ENCODE measurements around the gene RAB8A. TPM values are rescaled to one million over a fixed set of nuclear protein-coding genes. Genes with fewer than 3 reads are reported as not detected.

RAB8A gene
- total RNA-seq, 4 donors from 2014 or later: 8.3 to 12.1 (median 9.2) TPM

DNA sequence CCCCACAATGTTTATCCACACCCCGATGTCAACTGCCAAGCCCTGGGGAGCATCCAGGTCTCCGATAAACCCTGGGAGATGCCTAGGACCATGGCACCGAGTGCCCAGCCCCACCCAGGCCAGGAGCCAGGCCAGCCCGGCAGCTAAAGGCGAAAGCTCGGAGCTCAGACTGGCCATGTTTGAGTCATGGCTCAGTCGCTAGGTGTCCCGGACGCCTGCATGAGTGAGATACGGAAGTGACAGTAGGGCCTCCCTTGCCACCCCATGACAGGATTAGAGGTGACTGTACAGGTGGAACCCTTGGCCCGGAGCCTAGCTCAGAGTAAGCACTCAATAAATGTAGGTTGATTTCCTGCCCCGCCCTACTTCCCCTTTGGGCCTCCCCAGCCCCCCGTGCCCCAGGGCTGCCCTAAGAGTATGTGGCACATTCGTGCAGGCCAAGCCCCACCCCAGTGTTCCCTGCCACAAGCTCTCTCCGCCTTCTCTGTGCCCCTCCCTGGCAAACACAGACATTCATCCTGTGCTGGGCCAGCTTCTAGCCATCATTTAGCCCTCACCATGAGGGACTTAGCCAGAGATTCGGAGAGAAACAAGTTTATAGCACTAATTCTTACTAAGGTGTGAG, 41.2 kb upstream of the RAB8A start:
- Histone ChIP-seq H3K4me1 (peaks cover 0 to 8% of the 10 kb centered on the region in 2 donors), H3K4me3 (no peak overlapping the region), H3K36me3 (no peaks in the 10 kb centered on the region), H3K27ac (peak overlapping the region; percentile 52 to 76 (median 71)), H3K9me3 (no peaks in the 10 kb centered on the region), H3K27me3 (peaks cover 0 to 5% (median under 1%) of the 10 kb centered on the region in 3 donors)
- intact Hi-C loops (cut with DNase I; ENCODE audit: low total_unique reads) (no loop called here), in situ Hi-C loops (cut with MboI; ENCODE audit: low sequenced_read_pairs in 4 of 4) (no loop called here)
- TF ChIP-seq, protein P1, sequence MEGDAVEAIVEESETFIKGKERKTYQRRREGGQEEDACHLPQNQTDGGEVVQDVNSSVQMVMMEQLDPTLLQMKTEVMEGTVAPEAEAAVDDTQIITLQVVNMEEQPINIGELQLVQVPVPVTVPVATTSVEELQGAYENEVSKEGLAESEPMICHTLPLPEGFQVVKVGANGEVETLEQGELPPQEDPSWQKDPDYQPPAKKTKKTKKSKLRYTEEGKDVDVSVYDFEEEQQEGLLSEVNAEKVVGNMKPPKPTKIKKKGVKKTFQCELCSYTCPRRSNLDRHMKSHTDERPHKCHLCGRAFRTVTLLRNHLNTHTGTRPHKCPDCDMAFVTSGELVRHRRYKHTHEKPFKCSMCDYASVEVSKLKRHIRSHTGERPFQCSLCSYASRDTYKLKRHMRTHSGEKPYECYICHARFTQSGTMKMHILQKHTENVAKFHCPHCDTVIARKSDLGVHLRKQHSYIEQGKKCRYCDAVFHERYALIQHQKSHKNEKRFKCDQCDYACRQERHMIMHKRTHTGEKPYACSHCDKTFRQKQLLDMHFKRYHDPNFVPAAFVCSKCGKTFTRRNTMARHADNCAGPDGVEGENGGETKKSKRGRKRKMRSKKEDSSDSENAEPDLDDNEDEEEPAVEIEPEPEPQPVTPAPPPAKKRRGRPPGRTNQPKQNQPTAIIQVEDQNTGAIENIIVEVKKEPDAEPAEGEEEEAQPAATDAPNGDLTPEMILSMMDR (IDR thresholded peaks at IDR 0.05 in 4 of 5, conservative IDR thresholded peaks at IDR 0.05 in 1 of 5): no peak
- no peak for TF ChIP-seq POLR2A (IDR thresholded peaks at IDR 0.05)
- ATAC-seq: peak; percentile 26 to 37
- DNase-seq: peak in 1 of 2 donors; percentile 45

DNA sequence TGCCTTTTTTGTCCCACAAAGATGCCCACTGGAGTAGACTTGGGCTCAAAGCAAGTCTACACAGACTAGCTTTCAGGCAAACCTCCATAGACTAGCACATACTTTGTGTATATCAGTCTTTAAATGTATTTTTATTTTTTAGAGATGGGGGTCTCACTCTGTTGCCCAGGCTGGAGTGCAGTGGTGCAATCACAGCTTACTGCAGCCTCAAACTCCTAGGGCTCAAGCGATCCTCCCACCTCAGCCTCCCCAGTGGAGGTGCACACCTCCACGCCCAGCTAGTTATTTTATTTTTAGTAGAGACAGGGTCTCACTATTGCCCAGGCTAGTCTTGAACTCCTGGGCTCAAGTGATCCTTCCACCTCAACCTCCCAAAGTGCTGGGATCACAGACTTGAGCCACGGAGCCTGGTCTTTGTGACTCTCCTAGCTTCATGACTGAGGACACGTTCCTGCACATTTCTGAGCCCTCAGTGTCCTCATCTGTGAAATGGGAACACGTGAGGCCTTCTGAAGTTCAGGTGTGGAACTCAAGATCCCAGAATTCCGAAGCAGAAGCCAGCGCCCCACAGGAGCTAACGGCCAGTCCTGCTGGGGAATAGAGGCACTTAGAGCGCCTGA, 40.5 kb upstream of the RAB8A start:
- in situ Hi-C loops (cut with MboI; ENCODE audit: low sequenced_read_pairs in 4 of 4) (no loop called here), intact Hi-C loops (cut with DNase I; ENCODE audit: low total_unique reads) (no loop called here)
- ATAC-seq (no peak), DNase-seq (no peak)
- peak overlapping the region; percentile 52 to 76 (median 71) for H3K27ac ChIP-seq
- no peaks in the 10 kb centered on the region for H3K9me3 ChIP-seq
- no peak overlapping the region for H3K4me3 ChIP-seq
- no peaks in the 10 kb centered on the region for H3K36me3 ChIP-seq
- peaks cover 0 to 10% (median 7%) of the 10 kb centered on the region in 3 donors for H3K27me3 ChIP-seq
- TF ChIP-seq, protein P1 (IDR thresholded peaks at IDR 0.05 in 4 of 5, conservative IDR thresholded peaks at IDR 0.05 in 1 of 5): no peak
- no peak for TF ChIP-seq POLR2A (IDR thresholded peaks at IDR 0.05)
- peaks cover 0 to 8% of the 10 kb centered on the region in 2 donors for H3K4me1 ChIP-seq

DNA sequence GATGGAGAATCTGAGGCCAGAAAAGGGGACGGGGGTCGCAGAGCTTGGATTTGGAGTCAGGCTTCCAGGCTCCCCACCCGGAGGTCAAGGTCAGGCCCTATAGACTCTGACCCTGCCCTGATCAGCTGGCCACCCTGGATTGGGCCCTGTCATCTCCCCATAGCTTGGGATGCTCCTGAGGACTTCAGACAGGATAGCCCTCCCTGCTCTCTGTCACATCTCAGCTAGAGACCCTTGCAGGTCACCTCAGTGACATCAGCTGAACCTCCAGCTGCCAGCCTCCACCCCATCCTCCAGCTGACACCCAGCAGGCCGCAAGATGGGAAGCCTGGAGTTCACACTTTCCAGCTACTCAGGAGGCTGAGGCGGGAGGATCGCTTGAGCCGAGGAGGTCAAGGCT, 38.2 kb upstream of the RAB8A start:
- no peaks in the 10 kb centered on the region for H3K36me3 ChIP-seq
- H3K27me3 ChIP-seq: peaks cover 4 to 29% (median 16%) of the 10 kb centered on the region in 3 donors
- ATAC-seq (no peak), DNase-seq (no peak)
- TF ChIP-seq POLR2A (IDR thresholded peaks at IDR 0.05): no peak
- TF ChIP-seq, protein P1 (IDR thresholded peaks at IDR 0.05 in 4 of 5, conservative IDR thresholded peaks at IDR 0.05 in 1 of 5): no peak
- H3K27ac ChIP-seq: peak overlapping the region in 2 of 4 donors; percentile 7 to 76
- H3K9me3 ChIP-seq: no peaks in the 10 kb centered on the region
- H3K4me3 ChIP-seq: no peak overlapping the region
- intact Hi-C loops (cut with DNase I; ENCODE audit: low total_unique reads): no loop called here
- H3K4me1 ChIP-seq: peaks cover 0 to 14% of the 10 kb centered on the region in 2 donors
- in situ Hi-C loops (cut with MboI; ENCODE audit: low sequenced_read_pairs in 4 of 4): no loop called here

DNA sequence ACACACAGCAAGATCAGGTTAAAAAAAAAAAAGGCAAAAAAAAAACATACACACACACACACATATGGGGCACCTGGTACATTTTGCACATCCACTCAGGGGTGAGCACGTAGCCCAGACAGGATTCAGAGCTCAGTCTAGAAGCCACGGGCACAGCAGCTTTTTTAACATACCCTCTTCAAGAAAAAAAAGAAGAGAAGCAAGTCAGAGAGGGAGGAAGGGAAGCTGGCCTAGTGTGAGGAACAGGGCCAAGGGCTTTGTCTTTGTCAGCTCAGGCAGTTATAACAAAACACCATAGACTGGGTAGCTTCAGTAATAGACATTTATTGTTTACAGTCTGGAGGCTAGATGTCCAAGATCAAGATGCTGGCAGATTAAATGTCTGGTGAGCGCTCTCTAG, 37.7 kb upstream of the RAB8A start:
- H3K36me3 ChIP-seq: no peaks in the 10 kb centered on the region
- TF ChIP-seq, protein P1 (IDR thresholded peaks at IDR 0.05 in 4 of 5, conservative IDR thresholded peaks at IDR 0.05 in 1 of 5): no peak
- TF ChIP-seq POLR2A (IDR thresholded peaks at IDR 0.05): no peak
- ATAC-seq (no peak), DNase-seq (no peak)
- no peak overlapping the region for H3K4me3 ChIP-seq
- H3K9me3 ChIP-seq: no peaks in the 10 kb centered on the region
- H3K27me3 ChIP-seq: peaks cover 4 to 29% (median 16%) of the 10 kb centered on the region in 3 donors
- intact Hi-C loops (cut with DNase I; ENCODE audit: low total_unique reads): no loop called here
- peaks cover 0 to 14% of the 10 kb centered on the region in 2 donors for H3K4me1 ChIP-seq
- in situ Hi-C loops (cut with MboI; ENCODE audit: low sequenced_read_pairs in 4 of 4): no loop called here
- H3K27ac ChIP-seq: peak overlapping the region in 2 of 4 donors; percentile 37 to 92
